ENCODE results near the gene STX8. TPM values are rescaled to one million over a fixed set of nuclear protein-coding genes. Genes with fewer than 3 reads are reported as not detected.

Gene STX8
- total RNA-seq, 4 donors from 2014 or later: 69.7 to 129 (median 89.6) TPM

DNA sequence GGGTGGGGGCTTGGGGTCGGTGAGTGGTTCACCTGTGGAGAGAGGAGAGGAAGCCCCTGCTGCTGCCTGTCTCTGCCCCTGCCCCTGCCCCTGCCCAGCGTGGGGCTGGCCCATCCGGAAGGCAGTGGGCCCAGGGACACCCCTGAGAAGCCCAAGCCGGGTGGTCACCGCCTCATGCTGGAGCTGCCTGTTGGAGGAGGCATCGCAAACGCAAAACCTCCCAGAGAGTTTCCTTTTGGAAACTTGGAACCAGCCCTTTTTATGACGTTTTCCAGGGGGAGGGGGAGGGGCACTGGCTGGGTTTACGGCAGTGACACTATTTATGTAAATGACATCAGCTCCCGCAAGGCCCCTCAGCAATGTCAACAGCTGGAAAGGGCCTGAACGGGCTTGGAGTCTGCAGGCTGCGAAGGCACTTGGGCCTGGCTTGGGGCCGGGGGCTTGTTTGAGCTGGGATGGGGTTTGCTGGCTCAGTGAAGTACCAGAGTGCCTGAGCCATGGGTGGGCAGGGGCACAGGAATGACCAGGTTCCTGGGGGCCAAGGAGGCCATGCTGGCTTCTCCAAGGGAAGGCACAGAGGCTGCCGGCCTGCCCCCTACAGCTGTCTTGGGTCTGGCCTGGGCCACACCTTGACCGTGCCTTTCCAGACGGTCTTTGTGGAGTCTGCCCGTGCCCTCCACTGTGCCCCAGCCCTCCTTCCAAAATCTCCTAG, 334.8 kb downstream of the STX8 start:
- no peak for TF ChIP-seq CTCF (IDR thresholded peaks at IDR 0.05; ENCODE audit: low read depth)

DNA sequence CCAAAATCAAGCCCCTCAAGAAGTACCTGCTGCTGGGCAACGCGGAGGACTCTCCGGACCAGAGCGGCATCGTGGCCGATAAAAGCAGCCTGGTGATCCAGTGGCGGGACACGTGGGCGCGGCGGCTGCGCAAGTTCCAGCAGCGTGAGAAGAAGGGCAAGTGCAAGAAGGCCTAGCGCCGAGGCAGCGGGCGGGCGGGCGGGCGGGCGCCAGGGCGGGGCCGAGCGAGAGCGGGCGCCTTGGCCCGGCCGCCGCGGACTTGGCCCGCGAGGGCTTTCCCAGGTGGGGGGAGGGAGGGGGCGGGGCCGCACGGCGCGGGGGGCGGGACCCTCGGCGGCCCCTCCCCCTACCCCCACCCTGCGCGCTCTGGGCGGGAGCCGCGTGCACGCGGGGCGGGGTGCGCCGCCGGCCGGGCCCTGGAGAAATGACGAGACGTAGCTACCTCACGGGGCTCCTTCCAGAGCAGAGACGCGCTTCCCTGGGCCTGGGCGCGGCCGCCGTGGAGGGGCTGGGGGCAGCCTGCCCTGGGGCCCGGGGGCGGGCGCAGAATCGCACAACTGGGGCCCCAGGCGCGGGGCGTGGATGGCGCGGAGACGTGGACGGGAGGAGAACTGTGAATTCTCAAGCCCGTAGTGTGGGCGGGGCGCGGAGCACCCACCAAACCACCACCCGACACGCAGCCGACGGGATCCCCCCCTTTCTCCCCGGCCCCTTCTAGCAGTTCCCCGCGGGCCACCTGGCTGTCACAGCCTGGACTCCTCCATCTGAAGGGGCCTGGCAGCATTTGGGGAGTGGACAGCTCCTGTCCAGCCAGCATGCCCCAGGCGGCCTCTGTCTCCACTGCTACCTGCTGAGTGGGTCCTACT, 335.6 kb downstream of the STX8 start:
- no peak for TF ChIP-seq CTCF (IDR thresholded peaks at IDR 0.05; ENCODE audit: low read depth)

- no peak for TF ChIP-seq CTCF (IDR thresholded peaks at IDR 0.05; ENCODE audit: low read depth)
Observed at GRCh38 chr17:9239246-9239792, 336.3 kb downstream of the STX8 start.

- no peak for TF ChIP-seq CTCF (IDR thresholded peaks at IDR 0.05; ENCODE audit: low read depth)
Observed at GRCh38 chr17:9238340-9239245, 337.0 kb downstream of the STX8 start.

DNA sequence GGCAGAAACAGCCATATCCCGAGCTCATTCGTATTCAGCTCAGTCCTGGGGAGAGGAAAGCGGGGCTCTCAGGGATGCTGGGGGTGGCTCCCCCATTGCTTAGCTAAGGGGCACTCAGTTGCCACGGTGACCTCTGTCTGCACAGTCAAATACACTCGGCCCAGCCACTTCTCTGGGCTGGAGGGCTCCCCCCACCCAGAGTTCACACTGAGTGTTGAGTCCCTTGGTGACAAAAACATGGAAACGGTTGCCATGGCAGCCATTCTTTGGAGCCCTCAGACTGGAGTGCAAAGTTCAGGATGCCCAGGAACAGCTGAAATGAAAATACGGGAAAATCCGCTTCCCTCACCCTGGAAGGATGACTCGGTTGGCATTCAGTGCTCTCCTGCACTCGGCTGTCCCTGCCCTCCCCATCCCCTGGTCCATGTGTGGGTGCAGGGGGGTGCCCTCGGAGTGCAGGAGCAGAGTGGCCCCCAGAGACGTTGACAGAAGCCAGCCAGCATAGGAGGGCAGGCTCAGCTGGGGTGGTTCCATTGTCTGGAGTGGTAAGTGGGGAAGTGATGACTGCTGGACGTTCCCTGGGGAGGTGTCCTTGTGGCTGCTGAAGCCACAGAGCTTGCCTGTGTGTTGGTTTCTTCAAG, 337.8 kb downstream of the STX8 start:
- no peak for TF ChIP-seq CTCF (IDR thresholded peaks at IDR 0.05; ENCODE audit: low read depth)

GRCh38 chr17:9237053-9237410, 338.6 kb downstream of the STX8 start:
- TF ChIP-seq CTCF (IDR thresholded peaks at IDR 0.05; ENCODE audit: low read depth): no peak

All from subcutaneous adipose tissue (tissue), 4 donors.